Transverse colon (tissue), 4 donors: ENCODE data around the gene HIPK4. TPM values are rescaled to one million over a fixed set of nuclear protein-coding genes. Genes with fewer than 3 reads are reported as not detected.
A peak's percentile ranks its signal among the peaks of the same experiment; 100 is the strongest.

ENCODE experiments used
- DNase-seq: peaks from one replicate; pipeline ENCODE4 v3.0.0-alpha.2; 2019
- H3K27ac ChIP-seq, 4 donors: fragments of 200-600 bp; sonication (generic); 2 replicates each; pipeline ENCODE4 v1.5.1; 2016 to 2018; ENCODE audit warnings: inconsistent platforms in 4 of 4
- H3K27me3 ChIP-seq: fragments of 200-600 bp; sonication (generic); 2 replicates; pipeline ENCODE4 v1.5.1; 2017; ENCODE audit warnings: inconsistent platforms
- H3K36me3 ChIP-seq, 4 donors: fragments of 200-600 bp; sonication (generic); 2 replicates each; pipeline ENCODE4 v1.5.1; 2017 to 2019; ENCODE audit warnings: inconsistent platforms in 4 of 4
- H3K4me1 ChIP-seq, 4 donors: fragments of 200-600 bp; sonication (generic); 2 replicates each; pipeline ENCODE4 v1.5.1; 2017 to 2020; ENCODE audit warnings: inconsistent platforms in 4 of 4
- H3K4me3 ChIP-seq, 4 donors: fragments of 200-600 bp; sonication (generic); 1 replicate in 1 of 4; 2 replicates in 3 of 4; pipeline versions ENCODE4 v1.5.1 to v1.6.1; 2017 to 2019; ENCODE audit warnings: inconsistent platforms in 4 of 4
- H3K9me3 ChIP-seq, 2 donors: fragments of 200-600 bp; sonication (generic); 2 replicates each; pipeline ENCODE4 v1.5.1; 2017 to 2019; ENCODE audit warnings: inconsistent platforms in 2 of 2
- EP300 ChIP-seq: sonication (generic); formaldehyde crosslinking; IDR thresholded peaks from one replicate; pipeline ENCODE4 v1.6.1; 2017; ENCODE audit warnings: antibody characterized with exemption, low read depth
- POLR2A ChIP-seq: fragments of 450-650 bp; IDR thresholded peaks from one replicate; pipeline ENCODE4 v1.6.1; 2016; ENCODE audit warnings: antibody characterized with exemption, mild to moderate bottlenecking, moderate library complexity
- POLR2AphosphoS5 ChIP-seq, 3 donors: sonication (generic); formaldehyde crosslinking; IDR thresholded peaks; one replicate each; pipeline ENCODE4 v1.6.1; 2016; ENCODE audit warnings: antibody characterized with exemption in 3 of 3
- WGBS, 2 donors: methylation state at CpG; one replicate each; pipeline ENCODE4 v1.1.5; 2018; ENCODE audit warnings: low coverage in 1 of 2; 5-methylcytosine and 5-hydroxymethylcytosine counted together
- in situ Hi-C, 4 donors: fragments of 200-750 bp; cut with MboI; loops; one replicate each; pipeline versions ENCODE4 v1.15.0 to v1.15.1; 2017; ENCODE audit warnings: low sequenced_read_pairs in 3 of 4, low pct_ligation_motif_present in 1 of 4, low pct_unique_long_range_greater_than_20kb in 1 of 4
- intact Hi-C: fragments of 100-400 bp; cut with DNase I; formaldehyde crosslinking; loops from one replicate; pipeline ENCODE4 v1.15.1; 2023; ENCODE audit warnings: low total_unique reads
- total RNA-seq, 4 donors: library from RNA; depleted of rRNA; stranded (reverse); fragments of >200 nt; gene quantifications; one replicate each; pipeline ENCODE4 v1.1.0, GENCODE V29; 2016
- TF ChIP-seq, protein P1 (sequence below), 5 experiments: fragments of 200-600 bp in 3 of 5; fragments of 450-650 bp in 2 of 5; sonication (generic) in 3 of 5; IDR thresholded peaks; 1 replicate in 2 of 5; 2 replicates in 3 of 5; pipeline ENCODE4 v1.5.1; 2016 to 2017; ENCODE audit warnings: antibody characterized with exemption in 5 of 5, inconsistent platforms in 3 of 5, mild to moderate bottlenecking in 2 of 5, moderate library complexity in 1 of 5

The HIPK4 gene
- total RNA-seq, 4 donors from 2014 or later: 0.48 TPM; not detected in 3

DNA sequence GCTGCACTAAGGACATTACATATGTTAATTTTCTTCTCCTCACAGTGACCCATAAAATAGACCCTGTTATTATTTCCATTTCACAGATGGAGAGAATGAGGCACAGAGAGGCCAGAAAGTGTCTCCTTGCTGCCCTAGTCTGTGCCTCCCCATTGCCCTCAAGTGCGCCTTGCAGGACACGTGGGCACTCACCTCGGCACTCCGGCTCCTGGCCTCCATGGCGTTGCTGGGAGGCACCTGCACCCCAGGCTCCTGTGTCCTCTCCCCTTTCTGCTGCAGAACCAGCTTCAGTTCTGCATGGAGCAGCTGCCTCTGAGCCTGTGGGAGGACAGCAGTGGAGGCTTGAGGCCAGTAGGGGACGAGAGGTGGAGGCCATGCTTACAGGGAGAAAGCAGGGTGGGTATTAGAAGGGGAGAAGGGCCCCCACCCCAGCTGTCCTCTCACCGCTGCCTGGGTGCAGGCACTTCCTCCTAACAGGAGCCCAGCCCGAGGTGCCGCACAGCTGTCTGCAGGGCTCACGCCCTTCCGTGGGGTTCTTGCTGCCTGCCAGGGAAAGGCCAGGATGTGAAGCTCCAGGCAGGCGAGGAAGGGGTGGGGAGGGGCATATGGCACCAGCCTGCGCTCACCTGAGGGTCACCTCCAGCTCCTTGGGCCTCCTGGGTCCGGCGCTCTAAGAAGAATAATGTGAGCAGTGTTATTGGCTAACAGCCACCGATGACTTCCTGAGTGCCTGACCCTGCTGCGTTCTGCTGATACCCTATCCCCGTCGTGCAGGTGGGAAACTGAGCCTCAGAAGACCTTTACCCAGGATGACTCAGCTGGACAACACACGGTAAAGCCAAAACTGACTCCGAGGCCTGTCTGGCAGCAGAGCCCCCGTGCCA is 18.0 kb upstream of the HIPK4 start:
- no peak overlapping the region for H3K27ac ChIP-seq
- intact Hi-C loops: no loop called here
- TF ChIP-seq POLR2A (no peak), EP300 (no peak), POLR2AphosphoS5 (IDR thresholded peaks at IDR 0.05) (no peak)
- TF ChIP-seq, protein P1, sequence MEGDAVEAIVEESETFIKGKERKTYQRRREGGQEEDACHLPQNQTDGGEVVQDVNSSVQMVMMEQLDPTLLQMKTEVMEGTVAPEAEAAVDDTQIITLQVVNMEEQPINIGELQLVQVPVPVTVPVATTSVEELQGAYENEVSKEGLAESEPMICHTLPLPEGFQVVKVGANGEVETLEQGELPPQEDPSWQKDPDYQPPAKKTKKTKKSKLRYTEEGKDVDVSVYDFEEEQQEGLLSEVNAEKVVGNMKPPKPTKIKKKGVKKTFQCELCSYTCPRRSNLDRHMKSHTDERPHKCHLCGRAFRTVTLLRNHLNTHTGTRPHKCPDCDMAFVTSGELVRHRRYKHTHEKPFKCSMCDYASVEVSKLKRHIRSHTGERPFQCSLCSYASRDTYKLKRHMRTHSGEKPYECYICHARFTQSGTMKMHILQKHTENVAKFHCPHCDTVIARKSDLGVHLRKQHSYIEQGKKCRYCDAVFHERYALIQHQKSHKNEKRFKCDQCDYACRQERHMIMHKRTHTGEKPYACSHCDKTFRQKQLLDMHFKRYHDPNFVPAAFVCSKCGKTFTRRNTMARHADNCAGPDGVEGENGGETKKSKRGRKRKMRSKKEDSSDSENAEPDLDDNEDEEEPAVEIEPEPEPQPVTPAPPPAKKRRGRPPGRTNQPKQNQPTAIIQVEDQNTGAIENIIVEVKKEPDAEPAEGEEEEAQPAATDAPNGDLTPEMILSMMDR (IDR thresholded peaks at IDR 0.05): no peak
- H3K9me3 ChIP-seq: no peaks in the 10 kb centered on the region
- H3K4me3 ChIP-seq: no peak overlapping the region
- H3K4me1 ChIP-seq: peaks cover 0 to 9% (median 7%) of the 10 kb centered on the region in 4 donors
- 50% methylated on average over 18 of the region's 22 CpGs; no CpG with 5 or more reads in 1 of the 2 donors for whole genome bisulfite sequencing, 2 donors
- H3K36me3 ChIP-seq: no peaks in the 10 kb centered on the region
- no peak for DNase-seq
- in situ Hi-C loops: loop anchor here in 1 of 4 donors (25.0 kb wide), 1 partner anchor 121 kb away; the partner anchor contains the start of gene AKT2
- H3K27me3 ChIP-seq: no peaks in the 10 kb centered on the region

DNA sequence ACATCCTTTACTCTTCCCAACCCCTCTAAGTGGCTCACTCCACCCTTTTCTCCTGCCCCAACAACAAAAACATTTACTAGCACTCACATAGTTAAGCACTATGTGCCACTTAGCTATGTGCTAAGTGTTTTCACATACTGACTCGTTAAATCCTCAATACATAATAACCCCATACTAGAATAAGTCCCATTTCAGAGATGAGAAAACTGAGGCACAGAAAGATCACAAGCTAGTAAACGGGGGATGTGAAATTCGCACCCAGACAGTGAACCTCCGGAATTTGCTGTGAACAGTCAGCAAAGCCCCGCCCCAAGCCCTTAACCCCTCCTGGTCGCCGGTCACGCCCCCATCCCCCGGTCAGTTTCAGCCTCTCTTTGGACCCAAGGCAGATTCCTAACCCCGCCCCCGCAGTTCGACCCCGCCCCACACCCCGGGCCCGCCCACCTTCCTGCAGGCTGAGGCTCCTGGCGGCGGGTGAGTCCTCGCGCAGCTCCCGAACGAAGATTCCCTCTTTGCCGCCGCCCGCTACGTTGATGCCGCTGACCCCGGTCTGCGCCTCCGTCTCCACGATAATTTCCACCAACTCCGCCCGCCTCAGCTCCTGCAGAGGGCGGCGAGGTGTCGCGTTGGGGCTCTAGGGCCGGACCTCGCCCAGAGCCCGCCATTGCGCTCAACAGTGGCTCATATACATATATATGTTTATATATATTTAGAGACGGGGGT is 13.4 kb upstream of the HIPK4 start:
- Histone ChIP-seq H3K9me3 (no peaks in the 10 kb centered on the region), H3K27ac (peak overlapping the region; percentile 85 to 92 (median 88)), H3K36me3 (no peaks in the 10 kb centered on the region), H3K4me1 (peaks cover 0 to 10% (median 7%) of the 10 kb centered on the region in 4 donors), H3K27me3 (no peaks in the 10 kb centered on the region), H3K4me3 (peak overlapping the region; percentile 29 to 57 (median 50))
- peak; percentile 95 for DNase-seq
- TF ChIP-seq POLR2A (peak; percentile 48), EP300 (no peak), POLR2AphosphoS5 (IDR thresholded peaks at IDR 0.05) (peak; percentile 53 to 65 (median 59))
- TF ChIP-seq, protein P1 (IDR thresholded peaks at IDR 0.05): peak in 2 of 5 experiments; percentile 8 to 20
- intact Hi-C loops: no loop called here
- WGBS, 2 donors: 0% methylated on average over 1 to 36 of the region's 41 CpGs
- in situ Hi-C loops: loop anchor here in 1 of 4 donors (25.0 kb wide), 1 partner anchor 116 kb away; the partner anchor contains the start of gene AKT2

DNA sequence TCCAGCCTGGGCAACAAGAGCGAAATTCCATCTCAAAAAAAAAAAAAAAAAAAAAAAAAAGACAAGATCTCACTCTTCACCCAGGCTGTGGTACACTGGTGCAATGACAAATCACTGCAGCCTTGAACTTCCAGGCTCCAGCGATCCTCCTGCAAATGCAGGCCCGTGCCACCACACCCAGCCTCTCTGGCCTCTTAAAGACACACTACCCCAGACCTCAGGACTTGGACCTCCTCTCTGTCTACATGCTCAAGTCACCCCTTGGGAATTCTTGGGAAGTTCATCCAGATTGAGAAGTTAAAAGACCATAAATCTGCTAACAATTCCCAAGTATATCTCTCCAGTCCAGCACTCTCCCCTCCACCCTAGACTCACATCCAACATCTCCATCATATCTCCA is 10.6 kb upstream of the HIPK4 start:
- Histone ChIP-seq H3K4me3 (no peak overlapping the region), H3K9me3 (no peaks in the 10 kb centered on the region), H3K27ac (no peak overlapping the region), H3K27me3 (no peaks in the 10 kb centered on the region), H3K36me3 (no peaks in the 10 kb centered on the region), H3K4me1 (peaks cover 0 to 10% (median 5%) of the 10 kb centered on the region in 4 donors)
- WGBS, 2 donors: 30 to 68% methylated on average over 2 to 3 of the region's 3 CpGs
- TF ChIP-seq POLR2A: no peak
- TF ChIP-seq, protein P1 (IDR thresholded peaks at IDR 0.05): no peak
- TF ChIP-seq EP300: no peak
- no peak for TF ChIP-seq POLR2AphosphoS5 (IDR thresholded peaks at IDR 0.05)
- no peak for DNase-seq
- intact Hi-C loops (no loop called here), in situ Hi-C loops (loop anchor here in 1 of 4 donors (25.0 kb wide), 1 partner anchor 113 kb away; the partner anchor contains the start of gene AKT2)
